ENCODE measurements around the gene CD300LG.

The CD300LG gene

DNA sequence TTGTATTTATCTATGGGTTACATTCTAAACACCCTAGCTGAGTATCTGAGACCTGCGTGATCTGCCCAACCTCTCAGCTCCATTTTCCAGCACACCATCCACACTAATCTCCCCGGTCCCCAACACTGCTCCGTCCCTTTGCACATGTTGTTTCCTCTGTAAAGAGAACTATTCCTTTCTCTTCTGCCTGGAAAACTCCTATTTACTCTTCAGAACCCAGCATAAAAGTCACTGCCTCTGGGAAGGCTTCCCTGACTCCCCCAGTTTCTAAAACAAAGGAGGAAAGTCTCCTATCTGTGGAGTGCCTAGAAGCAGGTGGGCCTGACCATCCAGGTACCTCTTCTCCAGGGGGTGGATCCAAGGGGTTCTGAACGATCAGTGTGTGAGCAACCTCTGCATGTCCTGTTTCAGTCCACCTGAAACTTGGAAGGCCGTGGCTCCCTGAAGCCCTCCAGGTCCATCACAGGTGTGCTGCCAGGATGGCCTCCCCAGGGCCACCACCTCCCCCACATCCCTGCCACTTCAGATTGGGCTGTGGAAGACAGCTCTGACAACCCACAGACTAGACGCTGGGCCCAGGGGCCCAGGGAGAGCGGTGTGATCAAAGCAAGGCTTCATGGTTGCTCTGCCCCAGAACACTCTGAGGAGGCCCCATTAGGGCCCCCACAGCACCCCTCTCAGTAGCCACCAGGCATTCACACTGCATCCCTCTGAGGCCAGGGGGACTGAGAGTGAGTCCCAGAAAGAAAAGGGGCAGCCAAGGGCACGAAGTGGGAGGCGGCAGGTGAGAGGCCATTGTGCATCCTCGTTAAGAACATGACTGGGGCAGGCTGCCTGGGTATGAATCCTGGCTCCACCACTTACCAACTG lies 34.3 kb upstream of the CD300LG start:
- peaks cover 5% of the 10 kb centered on the region; the same call in 1 of the 2 replicates for H3K36me3 ChIP-seq (ENCODE audit: insufficient read depth, low read depth, low read length)
- H3K9ac ChIP-seq (ENCODE audit: low read depth, low read length) = no peak overlapping the region
- no peak overlapping the region for H3K27ac ChIP-seq (ENCODE audit: low read length)
- H3K27me3 ChIP-seq (ENCODE audit: insufficient read depth, low read length) = no peaks in the 10 kb centered on the region
- no peaks in the 10 kb centered on the region for H3K4me1 ChIP-seq (ENCODE audit: insufficient read depth, low read length)
- no peak overlapping the region for H3K4me3 ChIP-seq (ENCODE audit: low read length)
- H3K9me3 ChIP-seq (ENCODE audit: insufficient read depth, low read depth, low read length) = no peaks in the 10 kb centered on the region

DNA sequence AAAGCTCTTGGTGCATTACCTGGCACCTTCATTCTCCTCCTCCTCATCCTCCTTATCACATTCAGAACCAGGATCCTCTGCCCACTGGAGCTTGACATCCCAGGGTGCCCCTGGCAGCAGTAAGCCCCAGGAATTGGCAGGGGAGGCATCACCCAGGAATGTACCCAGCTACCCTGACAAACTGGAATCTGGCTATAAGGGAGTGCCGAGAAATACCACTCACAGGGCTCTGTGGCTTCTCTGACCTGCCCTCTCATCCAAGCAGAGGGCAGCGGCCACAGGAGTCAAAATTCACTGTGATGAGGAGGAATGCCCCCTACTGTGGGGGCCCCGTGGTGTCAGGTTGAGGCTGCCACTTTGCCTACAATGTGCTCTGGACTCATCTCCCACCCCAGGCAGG lies 33.6 kb upstream of the CD300LG start:
- Histone ChIP-seq H3K9ac (ENCODE audit: low read depth, low read length) (no peak overlapping the region), H3K36me3 (ENCODE audit: insufficient read depth, low read depth, low read length) (peaks cover 5% of the 10 kb centered on the region; the same call in 1 of the 2 replicates), H3K27me3 (ENCODE audit: insufficient read depth, low read length) (no peaks in the 10 kb centered on the region), H3K9me3 (ENCODE audit: insufficient read depth, low read depth, low read length) (no peaks in the 10 kb centered on the region), H3K4me3 (ENCODE audit: low read length) (no peak overlapping the region), H3K27ac (ENCODE audit: low read length) (no peak overlapping the region), H3K4me1 (ENCODE audit: insufficient read depth, low read length) (no peaks in the 10 kb centered on the region)

DNA sequence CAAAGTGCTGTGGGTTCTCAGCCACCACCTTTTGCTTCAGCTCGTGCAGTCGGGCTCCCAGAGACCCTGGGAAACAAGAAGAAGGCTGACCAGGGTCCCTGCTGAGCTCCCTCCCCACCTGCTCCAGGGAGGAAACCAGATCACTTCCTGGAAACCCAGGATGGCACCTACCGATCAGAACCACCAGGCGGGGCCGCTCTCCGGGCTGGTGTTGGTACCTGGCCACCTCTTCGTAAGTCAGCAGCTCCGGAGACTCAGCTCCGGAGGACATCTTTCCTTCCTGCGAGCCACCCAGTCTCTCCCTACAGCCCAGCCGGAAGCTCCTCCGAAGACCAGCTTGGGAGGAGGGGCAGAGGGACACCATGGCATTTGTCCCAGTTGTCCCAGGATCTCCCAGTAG lies 33.0 kb upstream of the CD300LG start:
- Histone ChIP-seq H3K27me3 (ENCODE audit: insufficient read depth, low read length) (no peaks in the 10 kb centered on the region), H3K9ac (ENCODE audit: low read depth, low read length) (no peak overlapping the region), H3K9me3 (ENCODE audit: insufficient read depth, low read depth, low read length) (no peaks in the 10 kb centered on the region), H3K4me1 (ENCODE audit: insufficient read depth, low read length) (no peaks in the 10 kb centered on the region), H3K4me3 (ENCODE audit: low read length) (no peak overlapping the region), H3K27ac (ENCODE audit: low read length) (no peak overlapping the region), H3K36me3 (ENCODE audit: insufficient read depth, low read depth, low read length) (no peaks in the 10 kb centered on the region)

DNA sequence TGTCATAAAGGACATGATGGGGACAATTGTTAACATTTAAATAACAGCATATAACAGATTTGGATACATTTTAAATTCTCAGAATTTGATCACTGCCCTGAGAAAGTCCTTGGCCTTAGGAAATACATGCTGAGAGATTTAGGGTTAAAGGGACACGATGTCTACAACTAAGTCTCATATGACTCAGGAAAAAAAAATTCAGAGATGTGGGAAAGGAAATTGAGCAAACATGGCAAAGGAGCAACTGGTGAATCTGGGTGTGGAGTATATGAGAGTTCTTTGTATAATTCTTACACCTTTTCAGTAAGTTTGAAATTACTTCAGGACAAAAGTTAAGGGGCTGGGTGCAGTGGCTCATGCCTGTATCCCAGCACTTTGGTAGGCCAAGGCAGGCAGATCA lies 32.3 kb upstream of the CD300LG start:
- H3K36me3 ChIP-seq (ENCODE audit: insufficient read depth, low read depth, low read length) = no peaks in the 10 kb centered on the region
- H3K27ac ChIP-seq (ENCODE audit: low read length) = no peak overlapping the region

DNA sequence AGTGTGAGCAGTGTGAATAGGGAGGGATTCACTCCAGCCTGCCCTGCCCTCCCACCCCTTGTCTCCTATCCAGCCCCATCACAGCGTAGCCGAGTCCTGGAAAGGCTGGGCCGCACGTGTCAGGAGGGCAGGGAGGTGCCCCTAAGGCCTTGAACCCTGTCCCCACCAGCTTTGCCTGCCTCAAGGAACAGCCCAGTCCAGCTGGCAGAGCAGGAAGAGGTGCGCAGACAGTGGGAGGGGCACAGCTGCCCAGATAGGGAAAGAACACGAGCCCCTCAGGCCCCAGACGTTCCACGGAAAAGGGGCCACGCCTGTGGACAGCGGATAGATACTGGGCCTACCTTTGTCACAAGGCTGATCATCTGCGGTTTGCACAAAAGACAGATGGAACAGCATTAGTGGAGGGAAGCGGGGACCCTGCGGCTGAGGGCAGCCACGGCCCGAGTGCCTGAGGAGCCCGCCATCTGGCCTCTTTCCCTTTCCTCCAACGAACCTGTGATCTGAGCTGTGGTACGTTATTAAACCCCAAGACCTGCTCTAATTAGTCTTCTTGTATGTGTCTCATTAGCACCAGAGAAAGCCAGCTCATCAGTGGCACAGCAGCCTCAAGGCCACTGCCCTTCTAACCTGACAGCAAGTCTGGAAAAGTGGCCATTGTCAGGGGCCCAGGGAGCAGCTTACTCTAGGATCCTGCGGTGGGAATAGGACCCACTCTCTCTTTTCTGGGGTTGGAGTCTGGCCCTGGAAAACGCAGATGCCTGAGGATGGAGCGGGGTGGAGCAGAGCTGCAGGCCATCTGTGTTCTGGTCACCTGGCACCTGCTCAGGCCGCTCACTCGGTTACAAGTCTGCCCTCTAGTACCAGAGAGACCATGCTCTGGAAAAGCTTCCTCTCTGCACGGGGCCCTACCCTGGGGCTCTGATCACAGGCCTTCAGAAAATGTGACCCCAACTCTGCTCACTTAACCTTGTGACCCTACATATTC lies 30.3 kb upstream of the CD300LG start:
- no peaks in the 10 kb centered on the region for H3K9me3 ChIP-seq (ENCODE audit: insufficient read depth, low read depth, low read length)
- no peak overlapping the region for H3K9ac ChIP-seq (ENCODE audit: low read depth, low read length)
- H3K4me3 ChIP-seq (ENCODE audit: low read length) = no peak overlapping the region
- H3K4me1 ChIP-seq (ENCODE audit: insufficient read depth, low read length) = no peaks in the 10 kb centered on the region
- no peaks in the 10 kb centered on the region for H3K36me3 ChIP-seq (ENCODE audit: insufficient read depth, low read depth, low read length)
- H3K27me3 ChIP-seq (ENCODE audit: insufficient read depth, low read length) = no peaks in the 10 kb centered on the region
- H3K27ac ChIP-seq (ENCODE audit: low read length) = no peak overlapping the region

More for the DNA sequence above, 32.3 kb upstream of the CD300LG start:
- no peaks in the 10 kb centered on the region for H3K9me3 ChIP-seq (ENCODE audit: insufficient read depth, low read depth, low read length)
- no peaks in the 10 kb centered on the region for H3K4me1 ChIP-seq (ENCODE audit: insufficient read depth, low read length)
- H3K4me3 ChIP-seq (ENCODE audit: low read length) = no peak overlapping the region
- H3K27me3 ChIP-seq (ENCODE audit: insufficient read depth, low read length) = no peaks in the 10 kb centered on the region
- no peak overlapping the region for H3K9ac ChIP-seq (ENCODE audit: low read depth, low read length)

DNA sequence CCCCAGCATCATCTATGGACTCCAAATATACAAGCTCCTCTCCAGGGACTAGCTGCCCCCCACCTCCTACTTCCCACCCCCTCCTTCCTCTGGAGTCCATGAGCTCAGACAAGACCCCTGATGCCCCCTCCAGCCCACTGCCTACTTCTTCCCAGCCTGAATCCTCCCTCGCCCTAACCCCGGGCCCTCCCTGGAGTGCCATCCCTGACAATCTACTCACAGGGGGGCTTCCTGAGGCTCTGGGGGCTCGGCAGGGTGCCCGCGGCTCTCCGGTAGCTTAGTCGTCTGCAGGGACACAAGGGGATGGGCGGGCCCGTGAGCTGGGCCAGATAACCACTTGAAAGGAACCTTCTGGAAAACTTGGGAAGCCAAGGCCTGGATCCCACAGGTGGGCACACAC lies 29.1 kb upstream of the CD300LG start:
- H3K36me3 ChIP-seq (ENCODE audit: insufficient read depth, low read depth, low read length) = no peaks in the 10 kb centered on the region
- H3K27ac ChIP-seq (ENCODE audit: low read length) = no peak overlapping the region

DNA sequence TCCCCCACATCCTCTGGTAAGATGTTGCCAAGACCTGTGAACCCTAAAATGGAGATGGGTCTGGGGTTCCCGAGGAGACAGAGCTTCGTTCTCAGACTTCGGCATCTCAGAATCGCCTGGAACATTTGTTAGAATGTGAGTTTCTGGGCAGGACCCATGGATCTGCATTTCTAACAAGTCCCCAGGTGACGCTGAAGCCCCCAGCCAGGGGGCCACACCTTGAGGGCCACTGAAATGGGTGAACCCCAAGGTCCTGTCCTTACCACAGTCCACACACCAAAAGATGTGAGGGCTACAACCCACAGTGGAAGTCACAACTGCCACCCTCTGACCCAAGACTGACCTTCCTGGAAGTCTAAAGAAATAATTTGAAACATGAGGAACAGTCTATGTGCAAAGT lies 28.0 kb upstream of the CD300LG start:
- no peaks in the 10 kb centered on the region for H3K36me3 ChIP-seq (ENCODE audit: insufficient read depth, low read depth, low read length)
- no peak overlapping the region for H3K27ac ChIP-seq (ENCODE audit: low read length)
- H3K4me1 ChIP-seq (ENCODE audit: insufficient read depth, low read length) = no peaks in the 10 kb centered on the region
- H3K9me3 ChIP-seq (ENCODE audit: insufficient read depth, low read depth, low read length) = no peaks in the 10 kb centered on the region
- H3K4me3 ChIP-seq (ENCODE audit: low read length) = no peak overlapping the region
- H3K9ac ChIP-seq (ENCODE audit: low read depth, low read length) = no peak overlapping the region
- no peaks in the 10 kb centered on the region for H3K27me3 ChIP-seq (ENCODE audit: insufficient read depth, low read length)

More for the DNA sequence above, 29.1 kb upstream of the CD300LG start:
- Histone ChIP-seq H3K4me1 (ENCODE audit: insufficient read depth, low read length) (no peaks in the 10 kb centered on the region), H3K4me3 (ENCODE audit: low read length) (no peak overlapping the region), H3K9ac (ENCODE audit: low read depth, low read length) (no peak overlapping the region), H3K9me3 (ENCODE audit: insufficient read depth, low read depth, low read length) (no peaks in the 10 kb centered on the region), H3K27me3 (ENCODE audit: insufficient read depth, low read length) (no peaks in the 10 kb centered on the region)

DNA sequence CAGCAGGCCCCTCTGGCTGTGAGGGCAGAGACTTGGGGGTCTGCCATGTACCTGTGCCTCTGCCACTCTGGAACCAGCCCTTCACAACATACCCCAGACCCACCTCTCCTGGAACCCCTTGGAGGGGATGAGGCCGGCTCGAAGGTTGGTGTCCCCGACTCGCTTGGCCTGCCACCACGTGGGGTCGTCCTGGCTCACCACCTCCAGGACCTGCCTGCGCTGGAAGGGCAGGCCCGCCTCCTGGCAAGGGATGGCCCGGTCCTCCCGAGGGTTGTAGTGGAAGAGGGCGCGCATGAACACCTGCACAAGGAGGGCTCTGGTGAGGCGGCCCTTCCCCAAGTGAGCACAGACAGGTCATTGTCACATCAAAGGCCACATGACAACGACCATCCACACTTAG lies 26.2 kb upstream of the CD300LG start:
- Histone ChIP-seq H3K4me3 (ENCODE audit: low read length) (no peak overlapping the region), H3K27ac (ENCODE audit: low read length) (no peak overlapping the region), H3K9ac (ENCODE audit: low read depth, low read length) (no peak overlapping the region), H3K4me1 (ENCODE audit: insufficient read depth, low read length) (no peaks in the 10 kb centered on the region), H3K9me3 (ENCODE audit: insufficient read depth, low read depth, low read length) (no peaks in the 10 kb centered on the region), H3K36me3 (ENCODE audit: insufficient read depth, low read depth, low read length) (no peaks in the 10 kb centered on the region; the same call in 1 of the 2 replicates), H3K27me3 (ENCODE audit: insufficient read depth, low read length) (no peaks in the 10 kb centered on the region)

DNA sequence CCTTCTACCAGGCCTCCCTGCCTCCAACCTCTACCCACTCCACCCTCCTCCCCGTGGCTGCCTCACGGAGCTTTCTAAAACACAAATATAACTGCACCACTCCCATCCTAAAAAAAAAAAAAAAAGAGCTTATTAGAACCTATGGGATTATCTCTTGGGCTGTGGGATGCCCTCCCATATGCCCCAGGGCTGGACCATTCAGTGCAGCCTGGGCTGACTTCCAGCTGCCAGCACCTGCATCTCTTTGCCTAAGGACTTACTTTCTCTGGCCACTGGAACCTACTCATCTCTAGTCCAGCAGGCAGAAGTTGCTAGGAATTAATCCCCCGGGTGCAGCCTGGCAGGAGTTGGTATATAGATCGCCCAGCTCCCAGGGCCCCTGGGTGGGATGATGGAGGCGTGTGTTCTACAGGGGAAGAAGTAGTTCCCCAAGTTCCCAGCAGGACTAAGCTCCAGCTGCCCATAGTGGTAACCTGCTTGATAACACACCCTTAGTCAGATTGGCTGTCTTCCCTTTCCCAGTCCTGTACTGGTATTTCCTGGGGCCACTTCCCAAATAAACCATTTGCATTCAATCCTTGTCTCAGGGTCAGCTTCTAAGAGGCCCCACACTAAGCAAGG lies 24.3 kb upstream of the CD300LG start:
- H3K27ac ChIP-seq (ENCODE audit: low read length) = no peak overlapping the region
- H3K27me3 ChIP-seq (ENCODE audit: insufficient read depth, low read length) = no peaks in the 10 kb centered on the region
- H3K4me1 ChIP-seq (ENCODE audit: insufficient read depth, low read length) = no peaks in the 10 kb centered on the region
- H3K4me3 ChIP-seq (ENCODE audit: low read length) = no peak overlapping the region
- H3K9ac ChIP-seq (ENCODE audit: low read depth, low read length) = no peak overlapping the region
- H3K9me3 ChIP-seq (ENCODE audit: insufficient read depth, low read depth, low read length) = no peaks in the 10 kb centered on the region
- H3K36me3 ChIP-seq (ENCODE audit: insufficient read depth, low read depth, low read length) = no peaks in the 10 kb centered on the region; the same call in 1 of the 2 replicates

DNA sequence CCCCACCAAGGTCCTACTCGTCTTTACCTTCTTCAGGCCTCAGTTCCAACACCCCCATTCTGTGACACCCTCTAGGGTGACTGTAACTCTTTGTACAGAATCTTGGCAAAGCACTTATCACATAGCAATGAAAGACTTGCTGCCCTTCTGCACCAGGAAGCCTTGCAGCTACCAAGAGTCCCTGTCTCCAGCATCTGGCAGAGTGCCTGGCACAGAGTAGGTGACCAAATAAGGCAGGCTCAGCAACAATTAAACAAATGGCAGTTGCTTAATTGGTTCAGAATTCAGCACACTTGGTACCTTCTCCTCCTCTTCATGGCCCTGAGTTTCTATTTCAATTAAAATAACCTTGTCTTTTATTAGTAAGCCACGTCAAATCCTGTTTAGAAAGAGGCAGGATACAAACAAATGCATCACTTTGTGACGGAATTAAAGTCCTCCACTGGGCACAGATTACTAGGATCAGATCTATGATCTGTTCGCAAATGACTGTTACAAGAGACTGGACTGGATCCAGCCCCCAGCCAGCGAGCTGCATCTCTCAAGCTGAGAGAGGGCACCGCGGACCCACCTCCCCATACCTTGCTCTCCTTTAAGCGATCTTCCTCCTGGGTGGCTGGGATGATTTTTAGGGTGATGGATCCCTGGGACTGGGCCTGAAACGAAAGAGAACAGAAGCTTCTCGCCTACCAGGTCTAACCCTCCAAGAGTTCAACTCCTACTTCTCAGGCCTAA lies 23.5 kb upstream of the CD300LG start:
- H3K9me3 ChIP-seq (ENCODE audit: insufficient read depth, low read depth, low read length) = no peaks in the 10 kb centered on the region
- H3K4me3 ChIP-seq (ENCODE audit: low read length) = no peak overlapping the region
- H3K4me1 ChIP-seq (ENCODE audit: insufficient read depth, low read length) = no peaks in the 10 kb centered on the region
- H3K27ac ChIP-seq (ENCODE audit: low read length) = no peak overlapping the region
- no peaks in the 10 kb centered on the region for H3K27me3 ChIP-seq (ENCODE audit: insufficient read depth, low read length)
- H3K36me3 ChIP-seq (ENCODE audit: insufficient read depth, low read depth, low read length) = peaks cover 5% of the 10 kb centered on the region
- no peak overlapping the region for H3K9ac ChIP-seq (ENCODE audit: low read depth, low read length)

DNA sequence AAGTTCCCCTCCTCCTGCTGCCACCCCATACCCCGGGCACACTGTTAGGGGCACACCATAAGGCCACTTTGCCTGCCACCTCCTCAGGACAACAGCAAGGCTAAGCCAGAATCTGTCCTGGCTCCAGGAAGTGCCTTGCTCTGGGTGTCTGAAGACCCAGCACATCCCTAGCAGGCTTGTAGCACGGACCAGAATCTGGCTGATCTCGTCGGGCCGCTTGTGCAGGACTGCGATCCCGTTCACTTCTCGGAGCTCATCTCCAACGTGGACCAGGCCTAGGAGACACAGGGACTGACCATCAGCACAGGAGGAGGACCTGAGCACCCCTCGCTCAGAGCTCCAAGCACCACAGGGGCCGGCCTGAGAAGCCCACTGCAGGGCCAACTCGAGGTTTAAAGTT lies 21.4 kb upstream of the CD300LG start:
- Histone ChIP-seq H3K36me3 (ENCODE audit: insufficient read depth, low read depth, low read length) (peaks cover 12% of the 10 kb centered on the region), H3K4me1 (ENCODE audit: insufficient read depth, low read length) (no peaks in the 10 kb centered on the region), H3K9me3 (ENCODE audit: insufficient read depth, low read depth, low read length) (no peaks in the 10 kb centered on the region), H3K27ac (ENCODE audit: low read length) (no peak overlapping the region), H3K27me3 (ENCODE audit: insufficient read depth, low read length) (no peaks in the 10 kb centered on the region), H3K9ac (ENCODE audit: low read depth, low read length) (no peak overlapping the region), H3K4me3 (ENCODE audit: low read length) (no peak overlapping the region)

Measured in iPS-20b (cell line).